Measurements from ENCODE around the gene ARNT2. TPM values are rescaled to one million over a fixed set of nuclear protein-coding genes. Genes with fewer than 3 reads are reported as not detected.

The ARNT2 gene
- total and polyA plus RNA-seq, 2 experiments from 2014 or later, result 4.6 to 11.6 TPM

GRCh38 chr15:80461356-80462095, 57.3 kb downstream of the ARNT2 start:
- peaks cover 3% of the 10 kb centered on the region for H3K27me3 Mint-ChIP-seq (ENCODE audit: insufficient read depth, low read depth, poor library complexity)
- DNase-seq (ENCODE audit: low spot score) (no peak), ATAC-seq (no peak)
- Histone ChIP-seq H3K36me3 (ENCODE audit: insufficient read depth) (no peaks in the 10 kb centered on the region), H3K9me2 (ENCODE audit: insufficient read depth) (0 out of 2 replicates have a peak, but pooled peaks cover 3% of the 10 kb centered on the region), H3K4me1 (ENCODE audit: insufficient read depth) (0 out of 2 replicates have a peak, but pooled peaks cover 5% of the 10 kb centered on the region), H3K4me3 (no peak overlapping the region), H2AFZ (no peak overlapping the region), H3K27me3 (ENCODE audit: insufficient read depth) (no peaks in the 10 kb centered on the region), H3F3A (replicated peaks; ENCODE audit: low read depth) (no peaks in the 10 kb centered on the region), H3K4me2 (no peak overlapping the region), H3K79me2 (replicated peaks; ENCODE audit: insufficient read depth) (no peaks in the 10 kb centered on the region), H3K27ac (ENCODE audit: low read depth) (no peak overlapping the region), H4K20me1 (replicated peaks; ENCODE audit: insufficient read depth) (no peaks in the 10 kb centered on the region)
- no peaks in the 10 kb centered on the region for H3K9me3 Mint-ChIP-seq
- H3K27ac Mint-ChIP-seq, result no peak overlapping the region
- H3K4me3 Mint-ChIP-seq, result no peak overlapping the region
- TF ChIP-seq EZH2phosphoT487 (IDR thresholded peaks at IDR 0.05; ENCODE audit: unreplicated experiment) (no peak), ETS1 (IDR thresholded peaks at IDR 0.05) (no peak), CREB1 (CRISPR knock-in tag; IDR thresholded peaks at IDR 0.05; ENCODE audit: low read depth) (no peak), ZNF114 (CRISPR knock-in tag; IDR thresholded peaks at IDR 0.05) (no peak), EZH2 (IDR thresholded peaks at IDR 0.05; ENCODE audit: low read depth, unreplicated experiment) (no peak), STAT1 (IDR thresholded peaks at IDR 0.05; ENCODE audit: unreplicated experiment) (no peak), POLR2AphosphoS5 (IDR thresholded peaks at IDR 0.05; ENCODE audit: low read depth) (no peak), CTCF (conservative IDR thresholded peaks at IDR 0.05; ENCODE audit: low read depth in 2 of 2) (no peak), ZNF331 (CRISPR knock-in tag; IDR thresholded peaks at IDR 0.05; ENCODE audit: low read depth) (no peak), ZNF462 (CRISPR knock-in tag; IDR thresholded peaks at IDR 0.05) (no peak), REST (IDR thresholded peaks at IDR 0.05; ENCODE audit: unreplicated experiment) (no peak), JUNB (IDR thresholded peaks at IDR 0.05; ENCODE audit: unreplicated experiment) (no peak), NANOG (IDR thresholded peaks at IDR 0.05; ENCODE audit: borderline replicate concordance) (no peak)
- H3K36me3 Mint-ChIP-seq (ENCODE audit: low read depth), result no peaks in the 10 kb centered on the region
- H3K4me1 Mint-ChIP-seq, result peaks cover 7% of the 10 kb centered on the region; the same call in 2 of the 3 replicates
